Vagina (tissue), 2 donors: Measurements from ENCODE around the gene TELO2. TPM values are rescaled to one million over a fixed set of nuclear protein-coding genes. Genes with fewer than 3 reads are reported as not detected.

ENCODE experiments used
- DNase-seq, 2 donors: peaks; one replicate each; pipeline ENCODE4 v3.0.0-alpha.2; 2017; ENCODE audit errors: extremely low spot score in 2 of 2
- H3K27ac ChIP-seq: fragments of 200-600 bp; sonication (generic); one replicate; pipeline ENCODE4 v1.5.1; 2019
- H3K27me3 ChIP-seq: fragments of 200-600 bp; sonication (generic); one replicate; pipeline ENCODE4 v1.5.1; 2019
- H3K36me3 ChIP-seq, 2 donors: fragments of 200-600 bp; sonication (generic); one replicate each; pipeline ENCODE4 v1.5.1; 2017 to 2019
- H3K4me1 ChIP-seq: fragments of 200-600 bp; sonication (generic); one replicate; pipeline ENCODE4 v1.5.1; 2019
- H3K4me3 ChIP-seq, 2 donors: fragments of 200-600 bp; sonication (generic); 1 replicate in 1 of 2; 2 replicates in 1 of 2; pipeline ENCODE4 v1.5.1; 2016 to 2019
- H3K9me3 ChIP-seq: fragments of 200-600 bp; sonication (generic); one replicate; pipeline ENCODE4 v1.5.1; 2019
- CTCF ChIP-seq, 3 experiments: fragments of 450-650 bp in 2 of 3; fragments of 200-600 bp in 1 of 3; sonication (generic) in 1 of 3; IDR thresholded peaks; one replicate each; pipeline ENCODE4 v1.5.1; 2017 to 2019; ENCODE audit warnings: antibody characterized with exemption in 3 of 3, mild to moderate bottlenecking in 2 of 3, moderate library complexity in 2 of 3
- POLR2A ChIP-seq, 2 donors: fragments of 450-650 bp; IDR thresholded peaks; one replicate each; pipeline ENCODE4 v1.6.1; 2017; ENCODE audit warnings: antibody characterized with exemption in 2 of 2, mild to moderate bottlenecking in 2 of 2, moderate library complexity in 2 of 2
- POLR2AphosphoS5 ChIP-seq, 2 donors: sonication (generic); formaldehyde crosslinking; IDR thresholded peaks; one replicate each; pipeline ENCODE4 v1.9.0; 2017; ENCODE audit warnings: antibody characterized with exemption in 2 of 2, mild to moderate bottlenecking in 2 of 2, low read depth in 1 of 2; ENCODE audit not compliant: insufficient read depth in 1 of 2
- intact Hi-C: fragments of 100-400 bp; cut with DNase I; formaldehyde crosslinking; loops from one replicate; pipeline ENCODE4 v1.15.1; 2023
- total RNA-seq: library from RNA; depleted of rRNA; stranded (reverse); fragments of >200 nt; gene quantifications from one replicate; pipeline ENCODE4 v1.2.3, GENCODE V29; 2016

The TELO2 gene
- total RNA-seq = 23.8 TPM

- Histone ChIP-seq H3K27me3 (no peaks in the 10 kb centered on the region), H3K4me1 (peaks cover 25% of the 10 kb centered on the region), H3K4me3 (peak within 1 kb of the TSS; percentile 66 to 93), H3K27ac (peak within 1 kb of the TSS; percentile 63), H3K36me3 (peaks cover 0 to 29% of the 10 kb centered on the region in 2 donors), H3K9me3 (no peaks in the 10 kb centered on the region)
- intact Hi-C loops = loop anchor here (10.0 kb wide), 2 partner anchors 52 to 122 kb away; partner anchors contain the start of genes CRAMP1 and IFT140
- TF ChIP-seq CTCF (IDR thresholded peaks at IDR 0.05) = no peak
- TF ChIP-seq POLR2A (IDR thresholded peaks at IDR 0.05) = no peak
- peak in 1 of 2 donors; percentile 44 for TF ChIP-seq POLR2AphosphoS5 (IDR thresholded peaks at IDR 0.05; ENCODE audit: insufficient read depth in 1 of 2, low read depth in 1 of 2)
- no peak for DNase-seq
These were observed at the start of gene TELO2 for GRCh38 chr16:1492923-1493745. TELO2 (plus strand) TSS chr16:1493360; CDS start chr16:1494282, 922 bp downstream.

DNA sequence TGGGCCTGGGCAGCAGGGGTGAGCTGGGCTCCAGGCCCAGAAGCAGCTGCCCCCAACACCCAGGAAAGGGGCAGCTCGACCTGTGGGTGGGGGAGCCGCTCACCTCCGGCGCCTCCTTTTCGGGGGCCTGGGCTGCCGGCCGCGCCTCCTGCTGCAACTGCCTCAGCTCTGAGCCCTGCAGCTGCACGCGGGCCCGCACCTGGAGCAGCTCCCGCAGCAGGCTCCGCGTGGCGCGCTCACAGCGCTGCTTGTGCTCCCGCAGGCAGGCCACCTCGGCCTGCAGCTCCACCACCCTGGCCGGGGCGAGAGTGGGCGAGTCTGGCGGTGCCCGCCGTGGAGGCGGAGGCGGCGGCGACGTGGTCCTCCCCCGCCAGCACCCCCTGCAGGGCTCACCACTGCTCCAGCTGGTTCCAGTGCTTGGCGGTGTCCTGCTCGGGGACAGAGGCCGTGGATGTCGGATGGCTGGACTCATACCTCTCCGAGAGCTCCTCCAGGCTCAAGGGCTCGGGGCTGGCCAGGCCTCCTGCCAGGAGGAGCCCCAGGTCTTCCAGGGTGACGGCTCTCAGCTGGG is 49.7 kb upstream of the TELO2 start:
- H3K27ac ChIP-seq = no peak overlapping the region
- no peak for DNase-seq
- no peak overlapping the region for H3K4me3 ChIP-seq
- H3K4me1 ChIP-seq = no peaks in the 10 kb centered on the region
- intact Hi-C loops = no loop called here
- TF ChIP-seq POLR2AphosphoS5 (IDR thresholded peaks at IDR 0.05; ENCODE audit: insufficient read depth in 1 of 2, low read depth in 1 of 2) (no peak), POLR2A (IDR thresholded peaks at IDR 0.05) (no peak), CTCF (IDR thresholded peaks at IDR 0.05) (no peak)
- peaks cover 0 to 29% of the 10 kb centered on the region in 2 donors for H3K36me3 ChIP-seq
- H3K9me3 ChIP-seq = no peaks in the 10 kb centered on the region
- H3K27me3 ChIP-seq = no peaks in the 10 kb centered on the region

- H3K27ac ChIP-seq = no peak within 1 kb of the TSS
- H3K4me3 ChIP-seq = no peak within 1 kb of the TSS
- H3K27me3 ChIP-seq = no peaks in the 10 kb centered on the region
- no peak for TF ChIP-seq POLR2A (IDR thresholded peaks at IDR 0.05)
- no peak for TF ChIP-seq POLR2AphosphoS5 (IDR thresholded peaks at IDR 0.05; ENCODE audit: insufficient read depth in 1 of 2, low read depth in 1 of 2)
- TF ChIP-seq CTCF (IDR thresholded peaks at IDR 0.05) = no peak
- H3K9me3 ChIP-seq = no peaks in the 10 kb centered on the region
- intact Hi-C loops = no loop called here
- H3K36me3 ChIP-seq = peaks cover 0 to 32% of the 10 kb centered on the region in 2 donors
- no peaks in the 10 kb centered on the region for H3K4me1 ChIP-seq
- no peak for DNase-seq
These were observed 49.0 kb upstream of the TELO2 start, which contains the start of gene CCDC154 for GRCh38 chr16:1443980-1444729. CCDC154 (minus strand) TSS chr16:1444556; CDS start chr16:1444322, 234 bp downstream.

- TF ChIP-seq POLR2AphosphoS5 (IDR thresholded peaks at IDR 0.05; ENCODE audit: insufficient read depth in 1 of 2, low read depth in 1 of 2) (no peak), POLR2A (IDR thresholded peaks at IDR 0.05) (no peak), CTCF (IDR thresholded peaks at IDR 0.05) (no peak)
These were observed 48.2 kb upstream of the TELO2 start for GRCh38 chr16:1444730-1445517.

More at GRCh38 chr16:1444730-1445517, 48.2 kb upstream of the TELO2 start:
- DNase-seq = no peak
- H3K27me3 ChIP-seq = no peaks in the 10 kb centered on the region
- no peaks in the 10 kb centered on the region for H3K9me3 ChIP-seq
- no peak overlapping the region for H3K27ac ChIP-seq
- no peaks in the 10 kb centered on the region for H3K4me1 ChIP-seq
- intact Hi-C loops = no loop called here
- H3K4me3 ChIP-seq = no peak overlapping the region
- H3K36me3 ChIP-seq = peaks cover 0 to 32% of the 10 kb centered on the region in 2 donors
